Spleen (tissue), 11 donors: ENCODE measurements around the gene SPINDOC. TPM values are rescaled to one million over a fixed set of nuclear protein-coding genes. Genes with fewer than 3 reads are reported as not detected.

ENCODE experiments used
- DNase-seq: peaks from one replicate; pipeline ENCODE4 v3.0.0-alpha.2; 2020
- H3K27ac ChIP-seq, 8 donors: fragments of 200-600 bp; sonication (generic) in 7 of 8; 1 replicate in 4 of 8; 2 replicates in 4 of 8; pipeline versions ENCODE4 v1.5.0 to v1.8.0; 2016 to 2021; ENCODE audit warnings: inconsistent platforms in 4 of 8, mild to moderate bottlenecking in 4 of 8, moderate library complexity in 1 of 8
- H3K27me3 ChIP-seq, 7 donors: fragments of 200-600 bp; sonication (generic) in 6 of 7; replicated peaks in 1 of 7; 1 replicate in 4 of 7; 2 replicates in 3 of 7; pipeline versions ENCODE4 v1.5.0 to v1.8.0; 2016 to 2021; ENCODE audit warnings: inconsistent platforms in 3 of 7, mild to moderate bottlenecking in 1 of 7
- H3K36me3 ChIP-seq, 6 donors: fragments of 200-600 bp; sonication (generic) in 5 of 6; 1 replicate in 4 of 6; 2 replicates in 2 of 6; pipeline versions ENCODE4 v1.5.0 to v1.8.0; 2016 to 2021; ENCODE audit warnings: inconsistent platforms in 2 of 6
- H3K4me1 ChIP-seq, 6 donors: fragments of 200-600 bp; sonication (generic) in 5 of 6; 1 replicate in 3 of 6; 2 replicates in 3 of 6; pipeline versions ENCODE4 v1.5.0 to v1.8.0; 2016 to 2021; ENCODE audit warnings: inconsistent platforms in 3 of 6
- H3K4me3 ChIP-seq, 8 donors: fragments of 200-600 bp; sonication (generic) in 7 of 8; 1 replicate in 4 of 8; 2 replicates in 4 of 8; pipeline versions ENCODE4 v1.5.0 to v1.8.0; 2016 to 2021; ENCODE audit warnings: inconsistent platforms in 4 of 8, mild to moderate bottlenecking in 4 of 8, moderate library complexity in 2 of 8
- H3K9me3 ChIP-seq, 8 donors: fragments of 200-600 bp; sonication (generic) in 7 of 8; 1 replicate in 4 of 8; 2 replicates in 4 of 8; pipeline versions ENCODE4 v1.5.0 to v1.8.0; 2016 to 2021; ENCODE audit warnings: inconsistent platforms in 4 of 8
- POLR2A ChIP-seq, 3 donors: fragments of 450-650 bp; IDR thresholded peaks; one replicate each; pipeline ENCODE4 v1.5.1; 2017; ENCODE audit warnings: antibody characterized with exemption in 3 of 3, mild to moderate bottlenecking in 1 of 3
- POLR2AphosphoS5 ChIP-seq, 3 donors: sonication (generic); formaldehyde crosslinking; IDR thresholded peaks; one replicate each; pipeline ENCODE4 v1.5.1; 2017; ENCODE audit warnings: antibody characterized with exemption in 3 of 3
- WGBS, 5 donors: extraction: QIAGEN DNeasy Blood & Tissue Kit in 3 of 5; methylation state at CpG; one replicate each; pipeline versions ENCODE4 v1.1.5 to v1.1.7; 2013 to 2018; 5-methylcytosine and 5-hydroxymethylcytosine counted together
- intact Hi-C: fragments of 100-400 bp; cut with DNase I; formaldehyde crosslinking; loops from one replicate; pipeline ENCODE4 v1.15.0; 2023; ENCODE audit warnings: low total_unique reads
- polyA plus RNA-seq, 3 donors: library from polyadenylated mRNA; stranded (reverse); fragments of 200-250 nt; gene quantifications; one replicate each; pipeline ENCODE4 v1.2.1, GENCODE V29; 2013
- total RNA-seq, 7 donors: library from RNA; depleted of rRNA in 3 of 7; stranded (reverse); fragments of >200 nt in 3 of 7; fragmentation: NEBNext Ultra II Directional in 4 of 7; extraction: Animal tissue kit (Norgen Biotek cat#: 25700) in 4 of 7; gene quantifications; one replicate each; pipeline versions ENCODE4 v1.1.0 to v1.2.1, GENCODE V29; 2016 to 2021
- TF ChIP-seq, protein P1 (sequence below), 11 experiments: fragments of 200-600 bp in 7 of 11; fragments of 450-650 bp in 4 of 11; sonication (generic) in 4 of 11; IDR thresholded peaks in 8 of 11; conservative IDR thresholded peaks in 3 of 11; 1 replicate in 7 of 11; 2 replicates in 4 of 11; pipeline versions ENCODE4 v1.4.0 to v1.8.0; 2016 to 2021; ENCODE audit warnings: antibody characterized with exemption in 11 of 11, inconsistent platforms in 4 of 11, mild to moderate bottlenecking in 1 of 11
- donor health status: healthy with polysubstance abuse.
- donor health status: DM: no; HTN: no; CAD: no; lungs with moderate emphysema.
- donor health status: DM: no; HTN: no; CAD: no.
- donor health status: Bipolar disorder and iron deficiency.
- donor health status: healthy.
- donor health status: DM: no; HTN: no; CAD: no.
- donor health status: DM: yes; HTN: yes; CAD: no.

Gene SPINDOC
- total and polyA plus RNA-seq, 10 donors = 5.1 to 16.8 (median 13.3) TPM

DNA sequence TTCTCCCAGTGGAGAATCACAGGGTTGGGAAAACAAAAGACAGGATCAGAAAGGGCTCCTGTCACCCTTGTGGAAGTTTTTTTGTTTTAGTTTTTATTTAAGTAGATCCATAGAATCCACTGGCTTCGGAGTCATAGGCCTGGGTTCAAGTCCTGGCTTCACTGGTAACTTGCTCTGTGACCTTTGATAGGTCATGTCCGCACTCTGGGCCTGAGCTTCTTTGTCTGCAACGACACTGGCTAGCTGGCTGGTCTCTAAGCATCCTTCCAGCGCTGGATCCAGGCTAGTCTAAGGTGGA lies 46.0 kb upstream of the SPINDOC start:
- WGBS, 5 donors = 17 to 22% (median 19%) methylated on average over 4 of the region's 4 CpGs

DNA sequence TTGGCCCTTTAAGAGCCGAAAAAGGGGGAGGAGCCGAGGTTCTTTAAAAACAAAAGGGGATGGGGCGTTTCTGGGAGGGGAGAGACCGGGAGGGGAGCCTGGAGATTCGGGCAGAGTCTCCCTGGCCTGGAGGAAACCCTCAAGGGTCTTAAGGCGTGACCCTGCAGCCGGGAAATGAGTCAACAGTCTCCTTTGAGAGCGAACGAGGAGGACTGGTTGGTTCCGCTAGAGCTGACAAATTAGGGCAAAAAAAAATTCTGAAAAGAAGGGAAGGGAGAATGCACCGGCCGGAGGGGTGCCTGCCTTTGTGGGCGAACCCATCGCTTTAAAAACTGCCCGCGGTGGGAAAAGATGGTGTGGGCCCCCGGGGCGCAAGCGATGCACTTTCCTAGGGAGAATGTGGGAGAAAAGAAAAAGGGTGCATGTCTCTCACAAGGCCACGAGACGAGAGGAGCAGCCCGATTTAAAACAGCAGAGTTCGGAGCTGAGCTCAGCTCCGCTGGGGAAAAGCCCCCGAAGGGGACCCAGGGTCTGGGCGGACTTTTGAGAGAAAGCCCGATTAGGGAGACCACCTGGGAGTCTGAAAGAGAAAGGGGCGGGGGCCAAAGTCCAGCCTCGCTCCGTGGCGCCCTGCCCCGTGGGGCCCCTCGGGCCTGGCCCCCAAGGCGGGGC lies 45.6 kb upstream of the SPINDOC start:
- 0 to 1% (median 0%) methylated on average over 27 to 34 of the region's 34 CpGs for WGBS, 5 donors
- Histone ChIP-seq H3K4me3 (peak overlapping the region; percentile 76 to 96 (median 86)), H3K27me3 (peaks cover 0 to 21% (median 14%) of the 10 kb centered on the region in 7 donors), H3K36me3 (peaks cover 0 to 20% (median 0%) of the 10 kb centered on the region in 6 donors), H3K9me3 (no peaks in the 10 kb centered on the region), H3K27ac (peak overlapping the region; percentile 28 to 84 (median 80)), H3K4me1 (peaks cover 8 to 56% (median 25%) of the 10 kb centered on the region in 6 donors)
- no peak for DNase-seq
- peak in 2 of 3 donors; percentile 25 to 47 for TF ChIP-seq POLR2AphosphoS5 (IDR thresholded peaks at IDR 0.05)
- TF ChIP-seq POLR2A (IDR thresholded peaks at IDR 0.05) = no peak
- TF ChIP-seq, protein P1, sequence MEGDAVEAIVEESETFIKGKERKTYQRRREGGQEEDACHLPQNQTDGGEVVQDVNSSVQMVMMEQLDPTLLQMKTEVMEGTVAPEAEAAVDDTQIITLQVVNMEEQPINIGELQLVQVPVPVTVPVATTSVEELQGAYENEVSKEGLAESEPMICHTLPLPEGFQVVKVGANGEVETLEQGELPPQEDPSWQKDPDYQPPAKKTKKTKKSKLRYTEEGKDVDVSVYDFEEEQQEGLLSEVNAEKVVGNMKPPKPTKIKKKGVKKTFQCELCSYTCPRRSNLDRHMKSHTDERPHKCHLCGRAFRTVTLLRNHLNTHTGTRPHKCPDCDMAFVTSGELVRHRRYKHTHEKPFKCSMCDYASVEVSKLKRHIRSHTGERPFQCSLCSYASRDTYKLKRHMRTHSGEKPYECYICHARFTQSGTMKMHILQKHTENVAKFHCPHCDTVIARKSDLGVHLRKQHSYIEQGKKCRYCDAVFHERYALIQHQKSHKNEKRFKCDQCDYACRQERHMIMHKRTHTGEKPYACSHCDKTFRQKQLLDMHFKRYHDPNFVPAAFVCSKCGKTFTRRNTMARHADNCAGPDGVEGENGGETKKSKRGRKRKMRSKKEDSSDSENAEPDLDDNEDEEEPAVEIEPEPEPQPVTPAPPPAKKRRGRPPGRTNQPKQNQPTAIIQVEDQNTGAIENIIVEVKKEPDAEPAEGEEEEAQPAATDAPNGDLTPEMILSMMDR (IDR thresholded peaks at IDR 0.05 in 8 of 11, conservative IDR thresholded peaks at IDR 0.05 in 3 of 11) = no peak
- intact Hi-C loops = loop anchor here (5.0 kb wide), 1 partner anchor 385 kb away; no protein-coding TSS in a partner anchor

More for the DNA sequence above, 46.0 kb upstream of the SPINDOC start:
- no peaks in the 10 kb centered on the region for H3K9me3 ChIP-seq
- no peak for DNase-seq
- peaks cover 8 to 61% (median 25%) of the 10 kb centered on the region in 6 donors for H3K4me1 ChIP-seq
- H3K27ac ChIP-seq = peak overlapping the region in 6 of 8 donors; percentile 71 to 84 (median 82)
- peaks cover 0 to 20% (median 0%) of the 10 kb centered on the region in 6 donors for H3K36me3 ChIP-seq
- peaks cover 0 to 21% (median 14%) of the 10 kb centered on the region in 7 donors for H3K27me3 ChIP-seq
- intact Hi-C loops = loop anchor here (5.0 kb wide), 1 partner anchor 385 kb away; no protein-coding TSS in a partner anchor
- TF ChIP-seq, protein P1 (IDR thresholded peaks at IDR 0.05 in 8 of 11, conservative IDR thresholded peaks at IDR 0.05 in 3 of 11) = no peak
- TF ChIP-seq POLR2AphosphoS5 (IDR thresholded peaks at IDR 0.05) = no peak
- no peak for TF ChIP-seq POLR2A (IDR thresholded peaks at IDR 0.05)
- H3K4me3 ChIP-seq = peak overlapping the region; percentile 76 to 96 (median 86)

GRCh38 chr11:63768237-63769041 lies 44.8 kb upstream of the SPINDOC start, which contains the start of gene ZFTA:
Gene ZFTA (minus strand): TSS chr11:63768775. CDS start chr11:63768622, 153 bp downstream.
- H3K36me3 ChIP-seq = peaks cover 0 to 12% (median 0%) of the 10 kb centered on the region in 6 donors
- intact Hi-C loops = loop anchor here (5.0 kb wide), 1 partner anchor 384 kb away; no protein-coding TSS in a partner anchor
- peaks cover 8 to 56% (median 25%) of the 10 kb centered on the region in 6 donors for H3K4me1 ChIP-seq
- TF ChIP-seq, protein P1 (IDR thresholded peaks at IDR 0.05 in 8 of 11, conservative IDR thresholded peaks at IDR 0.05 in 3 of 11) = peak in 7 of 11 experiments; percentile 32 to 93 (median 79)
- TF ChIP-seq POLR2AphosphoS5 (IDR thresholded peaks at IDR 0.05) (peak in 1 of 3 donors; percentile 38), POLR2A (IDR thresholded peaks at IDR 0.05) (no peak)
- H3K27ac ChIP-seq = peak within 1 kb of the TSS; percentile 28 to 84 (median 80)
- 0 to 1% (median 1%) methylated on average over 32 to 113 of the region's 113 CpGs for WGBS, 5 donors
- H3K9me3 ChIP-seq = no peaks in the 10 kb centered on the region
- H3K27me3 ChIP-seq = peaks cover 0 to 21% (median 14%) of the 10 kb centered on the region in 7 donors
- H3K4me3 ChIP-seq = peak within 1 kb of the TSS; percentile 76 to 96 (median 86)
- peak; percentile 90 for DNase-seq
